ENCODE data around the gene DICER1.

Gene DICER1

GRCh38 chr14:95165517-95165916 lies 8.2 kb upstream of the DICER1 start:
- Histone ChIP-seq H3K27me3 (ENCODE audit: insufficient read depth, low read depth) (no peaks in the 10 kb centered on the region), H3K36me3 (ENCODE audit: insufficient read depth) (no peaks in the 10 kb centered on the region), H3K4me2 (no peak overlapping the region), H2AFZ (ENCODE audit: low read depth) (no peak overlapping the region), H4K20me1 (ENCODE audit: insufficient read depth) (no peaks in the 10 kb centered on the region), H3K9ac (no peak overlapping the region), H3K4me1 (ENCODE audit: low read depth, poor library complexity, severe bottlenecking) (no peaks in the 10 kb centered on the region), H3K4me3 (IDR thresholded peaks at IDR 0.05; ENCODE audit: insufficient read depth, low read depth, low read length) (no peak overlapping the region), H3K27ac (no peak overlapping the region), H3K79me2 (ENCODE audit: insufficient read depth, low read depth) (no peaks in the 10 kb centered on the region)
- no peak for TF ChIP-seq CTCF (conservative IDR thresholded peaks at IDR 0.05; ENCODE audit: low read depth, low read length)

GRCh38 chr14:95164506-95164905 lies 7.2 kb upstream of the DICER1 start:
- Histone ChIP-seq H3K4me3 (IDR thresholded peaks at IDR 0.05; ENCODE audit: insufficient read depth, low read depth, low read length) (no peak overlapping the region), H3K4me1 (ENCODE audit: low read depth, poor library complexity, severe bottlenecking) (no peaks in the 10 kb centered on the region), H2AFZ (ENCODE audit: low read depth) (no peak overlapping the region), H3K79me2 (ENCODE audit: insufficient read depth, low read depth) (no peaks in the 10 kb centered on the region), H3K27ac (no peak overlapping the region), H3K36me3 (ENCODE audit: insufficient read depth) (no peaks in the 10 kb centered on the region), H4K20me1 (ENCODE audit: insufficient read depth) (no peaks in the 10 kb centered on the region), H3K9ac (no peak overlapping the region), H3K27me3 (ENCODE audit: insufficient read depth, low read depth) (no peaks in the 10 kb centered on the region), H3K4me2 (no peak overlapping the region)
- TF ChIP-seq CTCF (conservative IDR thresholded peaks at IDR 0.05; ENCODE audit: low read depth, low read length): no peak

- H2AFZ ChIP-seq (ENCODE audit: low read depth): no peak overlapping the region
- no peak overlapping the region for H3K27ac ChIP-seq
- no peaks in the 10 kb centered on the region for H3K27me3 ChIP-seq (ENCODE audit: insufficient read depth, low read depth)
- no peak overlapping the region for H3K9ac ChIP-seq
- H3K79me2 ChIP-seq (ENCODE audit: insufficient read depth, low read depth): no peaks in the 10 kb centered on the region
- no peak for TF ChIP-seq CTCF (conservative IDR thresholded peaks at IDR 0.05; ENCODE audit: low read depth, low read length)
- no peaks in the 10 kb centered on the region for H4K20me1 ChIP-seq (ENCODE audit: insufficient read depth)
- H3K4me3 ChIP-seq (IDR thresholded peaks at IDR 0.05; ENCODE audit: insufficient read depth, low read depth, low read length): no peak overlapping the region
- no peak overlapping the region for H3K4me2 ChIP-seq
- no peaks in the 10 kb centered on the region for H3K4me1 ChIP-seq (ENCODE audit: low read depth, poor library complexity, severe bottlenecking)
- H3K36me3 ChIP-seq (ENCODE audit: insufficient read depth): no peaks in the 10 kb centered on the region
These were observed 6.3 kb upstream of the DICER1 start for GRCh38 chr14:95163666-95164065.

- H4K20me1 ChIP-seq (ENCODE audit: insufficient read depth): no peaks in the 10 kb centered on the region
- H2AFZ ChIP-seq (ENCODE audit: low read depth): no peak overlapping the region
- no peaks in the 10 kb centered on the region for H3K79me2 ChIP-seq (ENCODE audit: insufficient read depth, low read depth)
- no peaks in the 10 kb centered on the region for H3K27me3 ChIP-seq (ENCODE audit: insufficient read depth, low read depth)
- no peak overlapping the region for H3K4me3 ChIP-seq (IDR thresholded peaks at IDR 0.05; ENCODE audit: insufficient read depth, low read depth, low read length)
- H3K9ac ChIP-seq: no peak overlapping the region
- no peaks in the 10 kb centered on the region for H3K36me3 ChIP-seq (ENCODE audit: insufficient read depth)
- no peak overlapping the region for H3K4me2 ChIP-seq
- no peak for TF ChIP-seq CTCF (conservative IDR thresholded peaks at IDR 0.05; ENCODE audit: low read depth, low read length)
- peaks cover 1% of the 10 kb centered on the region for H3K4me1 ChIP-seq (ENCODE audit: low read depth, poor library complexity, severe bottlenecking)
- no peak overlapping the region for H3K27ac ChIP-seq
These were observed 5.8 kb upstream of the DICER1 start for GRCh38 chr14:95163132-95163531.

GRCh38 chr14:95162641-95163040 lies 5.3 kb upstream of the DICER1 start:
- Histone ChIP-seq H3K4me2 (no peak overlapping the region), H3K79me2 (ENCODE audit: insufficient read depth, low read depth) (no peaks in the 10 kb centered on the region), H3K9ac (no peak overlapping the region)

More at GRCh38 chr14:95162641-95163040, 5.3 kb upstream of the DICER1 start:
- H3K4me3 ChIP-seq (IDR thresholded peaks at IDR 0.05; ENCODE audit: insufficient read depth, low read depth, low read length): no peak overlapping the region
- peaks cover 3% of the 10 kb centered on the region for H3K4me1 ChIP-seq (ENCODE audit: low read depth, poor library complexity, severe bottlenecking)
- no peak overlapping the region for H3K27ac ChIP-seq
- no peaks in the 10 kb centered on the region for H3K27me3 ChIP-seq (ENCODE audit: insufficient read depth, low read depth)
- TF ChIP-seq CTCF (conservative IDR thresholded peaks at IDR 0.05; ENCODE audit: low read depth, low read length): no peak
- no peaks in the 10 kb centered on the region for H4K20me1 ChIP-seq (ENCODE audit: insufficient read depth)
- no peaks in the 10 kb centered on the region for H3K36me3 ChIP-seq (ENCODE audit: insufficient read depth)
- no peak overlapping the region for H2AFZ ChIP-seq (ENCODE audit: low read depth)

Data from KMS-11 (cell line).